Transverse colon (tissue), 4 donors: ENCODE results near the gene PDE4D.

ENCODE experiments used
- CTCF ChIP-seq, 5 experiments: fragments of 200-600 bp in 3 of 5; fragments of 450-650 bp in 2 of 5; sonication (generic) in 3 of 5; IDR thresholded peaks; 1 replicate in 2 of 5; 2 replicates in 3 of 5; pipeline ENCODE4 v1.5.1; 2016 to 2017; ENCODE audit warnings: antibody characterized with exemption in 5 of 5, inconsistent platforms in 3 of 5, mild to moderate bottlenecking in 2 of 5, moderate library complexity in 1 of 5
- POLR2AphosphoS5 ChIP-seq, 3 donors: sonication (generic); formaldehyde crosslinking; IDR thresholded peaks; one replicate each; pipeline ENCODE4 v1.6.1; 2016; ENCODE audit warnings: antibody characterized with exemption in 3 of 3

- TF ChIP-seq CTCF (IDR thresholded peaks at IDR 0.05) (no peak), POLR2AphosphoS5 (IDR thresholded peaks at IDR 0.05) (no peak)
Observed at GRCh38 chr5:59891962-59892643, 1.4 kb downstream of the PDE4D start.
